ENCODE data around the gene LAMB3.

GRCh38 chr1:209685821-209686220, 33.6 kb upstream of the LAMB3 start:
- TF ChIP-seq CTCF (IDR thresholded peaks at IDR 0.05 in 2 of 3, conservative IDR thresholded peaks at IDR 0.05 in 1 of 3; ENCODE audit: borderline replicate concordance in 1 of 3, insufficient read depth in 1 of 3, low read depth in 2 of 3, low read length in 2 of 3) (no peak), POLR2AphosphoS5 (IDR thresholded peaks at IDR 0.05; ENCODE audit: low read depth, low read length) (no peak), SRF (IDR thresholded peaks at IDR 0.05; ENCODE audit: low read depth) (no peak), REST (IDR thresholded peaks at IDR 0.05; ENCODE audit: low read depth) (no peak), MAX (IDR thresholded peaks at IDR 0.05) (no peak), SIN3A (IDR thresholded peaks at IDR 0.05; ENCODE audit: low read depth) (no peak), EZH2 (IDR thresholded peaks at IDR 0.05) (no peak)
